HG02678 (cell line): ENCODE measurements around the gene CTNND2.
"Not testable (repeated sequence)": the region's sequence is repeated elsewhere in the genome, so short reads cannot be mapped to it uniquely, and the experiment has no call there.

ENCODE experiments used
- ATAC-seq: cut with Tn5 transposase; IDR thresholded peaks from one replicate; pipeline ENCODE4 v1.9.1; 2021; ENCODE audit warnings: mild to moderate bottlenecking, moderate library complexity; ENCODE audit not compliant: unreplicated experiment

The CTNND2 gene

DNA sequence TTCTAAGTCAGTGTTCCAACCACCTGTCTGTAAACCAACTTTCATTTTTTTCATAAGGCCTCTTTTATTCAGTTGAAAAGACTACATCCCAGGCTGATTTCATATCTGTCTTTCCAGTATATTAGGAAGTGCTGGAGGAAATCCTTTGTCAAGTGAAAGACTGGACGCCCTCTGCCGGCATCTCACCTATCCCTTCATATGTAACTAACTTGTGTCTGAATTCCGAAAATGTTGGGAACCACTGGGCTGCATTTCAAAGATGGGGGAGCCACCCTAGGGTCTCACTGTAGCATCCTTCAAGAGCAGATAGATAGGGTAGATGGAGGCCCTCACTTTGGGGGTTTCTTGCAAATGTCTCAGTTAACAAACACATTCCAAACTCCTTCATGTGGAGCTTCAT lies 569.8 kb downstream of the CTNND2 start:
- ATAC-seq = no peak

DNA sequence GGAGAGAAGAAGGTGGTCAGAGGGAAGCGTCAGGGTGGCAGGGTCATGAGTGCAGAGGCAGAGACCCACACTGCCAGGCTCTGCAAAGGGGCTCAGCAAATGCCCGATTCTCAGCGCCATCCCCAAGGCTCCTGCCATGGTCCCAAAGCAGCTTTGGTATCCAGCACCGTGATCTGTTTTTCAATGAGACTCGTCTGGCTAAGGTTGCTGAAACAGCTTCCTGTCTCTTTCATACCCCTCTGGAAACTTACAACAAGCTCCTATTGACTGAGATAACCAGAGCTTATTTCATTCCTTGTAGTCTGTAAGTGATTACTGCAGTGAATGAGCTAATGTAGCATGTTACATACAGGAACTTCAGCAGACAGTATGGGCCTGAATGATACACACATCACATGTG lies 574.6 kb downstream of the CTNND2 start:
- ATAC-seq = no peak

DNA sequence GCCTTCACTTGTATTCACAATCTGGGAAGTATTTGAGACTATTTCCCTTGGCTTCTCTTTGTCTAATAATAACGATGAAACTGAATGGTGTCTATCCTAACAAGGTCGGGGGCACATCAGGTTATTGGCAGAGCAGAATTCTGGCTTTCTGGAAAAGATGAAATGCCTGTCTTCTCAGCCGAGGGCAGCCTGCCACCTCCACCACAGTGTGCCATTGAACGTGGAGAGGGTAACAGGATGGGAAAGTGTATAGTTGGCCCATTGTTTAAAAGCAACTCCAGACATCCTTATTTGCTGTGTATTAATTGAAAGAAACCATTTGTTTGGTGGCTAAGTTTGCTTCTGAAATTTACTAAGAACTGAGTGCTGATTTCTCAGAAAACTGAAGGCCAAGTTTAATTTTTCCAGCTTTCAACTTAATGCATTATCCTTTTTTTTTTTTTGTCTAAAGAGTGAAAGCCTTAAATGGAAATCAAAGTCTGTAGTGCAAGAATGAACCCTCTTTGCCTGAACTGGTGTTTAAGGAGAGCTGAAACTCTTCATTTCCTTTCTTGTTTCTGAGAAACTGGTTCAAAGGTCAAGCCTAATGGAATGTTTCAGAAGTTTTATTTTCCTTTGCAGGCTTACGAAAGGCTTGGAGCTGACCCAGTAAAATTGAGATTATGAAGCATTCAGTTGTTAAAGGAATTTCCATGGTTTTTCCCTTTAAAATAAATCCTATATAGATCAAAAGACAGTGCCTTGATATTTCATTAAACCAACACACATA lies 579.5 kb downstream of the CTNND2 start:
- no peak for ATAC-seq

DNA sequence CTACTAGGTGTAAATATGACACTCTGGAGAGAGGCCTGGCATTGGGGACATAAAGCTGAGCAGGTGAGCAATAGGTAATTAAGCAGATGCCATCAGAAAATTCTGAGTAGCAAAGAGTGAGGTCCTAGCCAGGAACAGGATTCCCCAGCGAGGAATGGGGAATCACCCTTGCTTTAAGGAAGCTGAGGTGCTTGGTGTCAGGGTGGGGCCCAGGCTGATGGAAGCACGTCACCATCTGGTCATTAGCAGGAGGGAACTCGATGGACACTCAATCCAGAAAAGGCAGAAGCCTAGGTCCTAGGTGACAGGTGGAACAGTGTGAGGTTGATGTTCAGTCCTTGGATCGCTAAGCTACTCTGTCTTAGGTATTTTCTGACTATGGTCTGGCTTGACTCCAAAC lies 580.5 kb downstream of the CTNND2 start:
- no peak for ATAC-seq

DNA sequence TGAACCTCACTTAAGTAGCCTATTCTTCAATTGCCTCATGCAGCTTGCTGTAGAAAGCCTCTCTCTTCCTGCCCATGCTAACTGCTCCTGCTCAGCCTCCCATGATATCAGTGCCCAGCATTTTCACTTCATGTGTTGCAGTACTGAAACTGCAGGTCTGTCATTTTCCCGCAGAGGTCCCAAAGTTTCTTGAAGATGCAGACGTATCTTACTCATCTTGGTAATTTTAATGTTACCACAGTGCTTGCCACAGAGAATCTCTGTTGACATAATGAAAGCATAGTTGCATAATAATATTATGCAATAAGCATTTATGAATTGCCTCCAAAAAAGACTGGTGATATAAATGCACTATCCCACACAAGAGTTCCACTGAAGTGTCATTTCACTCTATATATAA lies 582.1 kb downstream of the CTNND2 start:
- no peak for ATAC-seq

DNA sequence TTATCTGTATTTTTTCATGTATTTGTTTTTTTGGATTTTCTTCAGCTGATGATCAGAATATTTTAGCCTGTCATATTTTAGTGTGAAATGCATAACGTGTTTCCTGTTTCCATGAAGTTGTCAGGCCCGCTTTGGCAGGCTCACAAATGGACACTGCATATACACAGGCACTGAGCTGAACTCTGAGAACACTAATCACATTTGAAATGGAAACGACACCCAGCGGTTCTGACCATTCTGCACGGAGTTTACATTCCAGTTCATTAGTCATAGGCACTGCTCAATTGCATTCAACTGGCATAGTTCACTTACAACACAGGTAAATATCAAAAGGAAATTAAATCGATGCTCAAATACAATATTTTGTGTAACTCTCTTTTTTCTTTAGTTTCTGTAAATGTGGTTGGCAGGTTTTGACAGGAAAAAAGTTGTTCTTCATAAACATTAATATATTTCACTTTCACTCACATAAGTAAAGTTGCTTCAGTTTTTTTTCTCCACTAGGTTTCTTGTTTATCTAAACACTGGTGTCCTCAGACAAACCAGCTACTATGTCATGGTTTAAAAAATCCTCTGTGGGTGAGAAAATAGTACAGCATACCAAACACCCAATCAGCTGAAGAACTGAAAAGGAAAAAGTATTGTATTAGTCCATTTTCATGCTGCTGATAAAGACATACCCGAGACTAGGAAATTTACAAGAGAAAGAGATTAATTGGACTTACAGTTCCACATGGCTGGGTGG lies 584.2 kb downstream of the CTNND2 start:
- no peak for ATAC-seq

DNA sequence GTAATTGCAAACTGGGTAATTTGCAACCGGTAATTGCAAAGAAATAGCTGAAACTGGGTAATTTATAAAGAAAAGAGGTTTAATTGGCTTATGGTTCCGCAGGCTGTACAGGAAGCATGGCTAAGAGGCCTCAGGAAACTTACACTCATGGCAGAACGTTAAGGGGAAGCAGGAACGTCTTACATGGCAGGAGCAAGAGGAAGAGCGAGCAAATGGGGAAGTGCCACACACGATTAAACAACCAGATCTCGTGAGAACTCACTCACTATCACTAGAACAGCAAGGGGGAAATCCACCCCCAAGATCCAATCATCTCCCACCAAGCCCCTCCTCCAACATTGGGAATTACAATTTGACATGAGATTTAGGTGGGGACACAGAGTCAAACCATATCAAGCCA lies 590.6 kb downstream of the CTNND2 start:
- ATAC-seq = not testable (repeated sequence)

DNA sequence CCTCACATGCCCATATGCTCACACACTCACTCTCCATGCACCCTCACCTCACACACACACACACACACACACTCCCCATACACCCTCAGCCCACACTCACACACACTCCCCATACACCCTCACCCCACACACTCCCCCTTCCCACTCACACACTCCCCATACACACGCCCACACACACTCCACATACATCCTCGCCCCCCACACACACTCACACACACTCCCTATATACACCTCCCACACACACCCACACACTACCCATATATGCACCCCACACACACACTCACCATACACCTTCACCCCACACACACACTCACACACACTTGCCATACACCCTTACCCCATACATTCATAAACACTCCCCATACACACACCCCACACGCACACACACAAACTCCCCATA lies 592.5 kb downstream of the CTNND2 start:
- ATAC-seq = no peak

DNA sequence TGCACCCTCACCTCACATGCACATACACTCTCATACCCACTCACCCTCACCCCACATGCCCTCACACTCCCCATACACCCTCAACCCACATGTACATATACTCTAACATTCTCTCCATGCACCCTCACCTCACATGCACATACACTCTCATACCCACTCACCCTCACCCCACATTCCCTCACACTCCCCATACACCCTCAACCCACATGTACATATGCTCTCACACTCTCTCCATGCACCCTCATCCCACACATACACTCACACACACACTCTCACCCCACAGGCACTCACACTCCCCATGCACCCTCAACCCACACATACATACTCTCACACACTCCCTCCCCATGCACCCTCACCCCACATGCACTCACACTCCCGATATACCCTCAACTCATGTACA lies 593.0 kb downstream of the CTNND2 start:
- ATAC-seq = no peak

DNA sequence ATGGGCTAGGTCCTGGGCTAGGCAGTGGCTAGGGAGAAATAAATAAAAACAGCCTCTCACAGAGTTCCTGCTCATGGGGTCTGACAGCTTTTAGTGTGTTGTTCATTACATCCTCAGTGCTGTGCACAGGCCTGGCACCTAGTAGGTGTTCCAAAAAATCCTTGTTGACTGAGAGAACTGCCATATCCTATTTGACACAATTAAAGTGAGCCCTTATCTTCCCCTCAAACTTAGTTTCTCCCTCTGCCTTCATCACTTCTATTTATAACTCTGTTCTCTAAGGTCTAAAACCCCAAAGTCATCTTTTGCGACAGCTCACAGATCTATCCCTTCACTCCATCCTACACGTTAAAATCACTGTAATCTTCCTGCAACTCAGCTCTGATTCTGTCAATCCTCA lies 594.1 kb downstream of the CTNND2 start:
- ATAC-seq = no peak

DNA sequence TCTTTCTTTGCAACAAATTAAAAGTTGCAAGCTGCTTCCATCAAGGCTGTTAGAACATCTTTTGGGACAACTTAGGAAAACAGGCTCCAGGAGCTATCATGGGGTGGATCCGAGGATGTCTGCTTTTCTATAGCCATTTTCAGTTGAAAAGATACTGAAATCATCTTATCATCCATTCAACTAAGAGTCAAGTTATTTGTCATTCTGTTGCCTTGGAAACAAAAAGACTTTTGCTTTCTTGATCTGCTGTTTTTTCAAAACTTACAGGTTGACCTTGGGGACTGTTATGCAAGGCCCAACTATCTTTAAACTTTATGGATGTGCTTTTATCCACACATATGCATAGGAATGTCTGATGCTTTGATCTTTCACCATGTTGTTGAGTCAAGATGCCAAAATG lies 597.9 kb downstream of the CTNND2 start:
- ATAC-seq = no peak

DNA sequence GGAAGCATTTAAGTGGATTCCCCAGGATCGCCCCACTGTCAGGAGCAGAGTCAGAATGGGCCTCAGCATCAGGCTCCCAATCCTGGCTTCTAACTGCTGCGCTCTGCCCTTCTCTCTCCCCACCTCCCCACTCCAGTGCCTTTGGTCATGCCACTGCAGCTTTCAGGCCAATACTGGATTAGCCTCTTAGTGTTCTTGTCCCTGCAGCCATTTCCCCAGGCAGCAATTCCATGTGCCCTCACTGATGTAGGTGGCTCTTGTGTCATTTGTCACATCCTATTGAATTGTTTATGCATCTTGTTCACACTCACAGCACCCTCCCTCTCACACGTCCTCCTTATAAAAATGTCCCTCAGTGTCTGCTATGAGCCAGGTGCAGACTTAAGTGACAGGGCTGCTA lies 599.0 kb downstream of the CTNND2 start:
- no peak for ATAC-seq

DNA sequence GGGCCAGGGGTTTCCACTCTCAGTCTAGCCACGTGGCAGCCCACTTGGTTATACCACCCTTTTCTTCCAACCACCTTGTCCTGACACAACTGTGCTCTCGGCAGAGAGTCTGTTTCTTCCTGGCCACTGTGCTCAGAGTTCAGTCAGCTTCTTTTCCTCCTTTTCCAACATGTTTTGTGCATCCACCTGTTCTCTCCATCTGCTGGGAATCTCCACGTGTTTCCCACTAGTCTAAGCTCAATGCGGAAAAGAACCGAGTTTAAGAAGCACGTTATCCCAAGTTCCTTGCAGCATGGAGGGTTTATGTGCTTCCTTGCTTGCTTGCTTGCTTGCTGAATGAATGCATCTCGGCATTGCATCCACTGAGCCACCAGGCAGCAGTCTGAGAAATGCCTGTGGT lies 599.6 kb downstream of the CTNND2 start:
- ATAC-seq = no peak

DNA sequence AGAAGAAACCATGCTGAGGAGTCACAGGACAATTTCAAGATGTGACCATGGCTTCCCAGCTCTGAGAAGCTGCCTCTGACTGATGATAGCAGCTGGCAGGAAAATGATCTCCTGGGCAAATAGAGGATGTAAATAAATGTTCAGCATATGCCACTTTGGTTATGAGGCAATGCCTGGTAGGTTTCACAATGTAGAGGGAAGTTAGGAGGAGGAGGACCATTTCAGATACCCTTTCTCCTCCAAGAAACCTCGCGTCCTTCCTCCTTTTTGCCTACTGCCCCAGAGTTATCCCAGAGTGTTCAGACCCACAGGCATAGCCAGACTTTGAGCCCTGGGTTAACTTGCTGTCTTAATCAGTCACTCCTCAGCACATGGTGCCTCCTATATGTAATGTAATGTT lies 601.6 kb downstream of the CTNND2 start:
- no peak for ATAC-seq

DNA sequence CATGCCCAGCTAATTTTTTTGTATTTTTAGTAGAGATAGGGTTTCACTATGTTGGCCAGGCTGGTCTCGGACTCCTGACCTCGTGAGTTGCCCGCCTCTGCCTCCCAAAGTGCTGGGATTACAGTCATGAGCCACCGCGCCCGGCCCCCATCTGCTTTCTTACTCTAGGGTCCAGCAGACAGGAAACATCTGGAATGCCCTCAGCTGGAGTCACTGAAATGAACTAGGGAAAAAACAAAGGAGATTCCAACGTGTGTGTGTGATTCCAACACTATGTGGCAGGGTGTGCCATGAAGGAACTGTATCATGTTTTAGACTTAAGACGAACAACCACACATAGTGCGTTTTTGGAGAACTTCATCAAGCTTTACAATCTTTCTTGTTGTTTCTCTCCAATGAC lies 603.1 kb downstream of the CTNND2 start:
- ATAC-seq = no peak

DNA sequence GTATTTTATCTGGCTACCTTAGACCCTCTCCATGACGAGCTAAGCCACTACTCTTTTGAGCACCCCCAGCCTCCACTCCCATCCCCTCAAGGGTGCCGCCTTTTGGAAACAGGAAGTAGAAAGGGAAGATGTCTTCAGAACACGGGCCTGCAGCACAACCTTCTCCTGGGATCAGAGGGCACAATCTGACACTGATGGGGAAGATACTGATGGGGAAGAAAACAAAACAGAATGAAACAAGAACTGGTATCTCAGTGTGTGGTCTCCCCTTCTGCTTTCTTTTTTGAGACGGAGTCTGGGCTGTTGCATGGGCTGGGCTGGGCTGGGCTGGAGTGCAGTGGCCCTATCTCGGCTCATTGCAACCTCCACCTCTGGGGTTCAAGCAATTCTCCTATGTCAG lies 603.5 kb downstream of the CTNND2 start:
- no peak for ATAC-seq

DNA sequence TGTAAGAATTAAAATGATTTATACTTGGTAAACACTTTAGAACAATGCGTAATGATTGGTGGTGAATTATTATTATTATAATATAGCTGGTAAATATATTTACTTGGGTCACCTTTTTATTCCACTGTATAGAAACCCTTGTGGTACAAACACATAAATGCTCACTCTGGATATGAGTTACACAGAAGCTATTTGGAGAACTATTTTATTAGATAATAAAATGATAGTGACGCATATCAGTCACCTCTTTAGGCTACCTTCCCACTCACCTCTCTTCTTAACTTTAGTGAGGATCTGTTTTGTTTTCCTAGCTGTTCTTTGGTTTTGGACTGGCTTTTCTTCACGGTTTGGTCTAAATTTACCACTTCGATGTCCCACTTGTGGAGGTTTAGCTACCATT lies 605.4 kb downstream of the CTNND2 start:
- no peak for ATAC-seq

DNA sequence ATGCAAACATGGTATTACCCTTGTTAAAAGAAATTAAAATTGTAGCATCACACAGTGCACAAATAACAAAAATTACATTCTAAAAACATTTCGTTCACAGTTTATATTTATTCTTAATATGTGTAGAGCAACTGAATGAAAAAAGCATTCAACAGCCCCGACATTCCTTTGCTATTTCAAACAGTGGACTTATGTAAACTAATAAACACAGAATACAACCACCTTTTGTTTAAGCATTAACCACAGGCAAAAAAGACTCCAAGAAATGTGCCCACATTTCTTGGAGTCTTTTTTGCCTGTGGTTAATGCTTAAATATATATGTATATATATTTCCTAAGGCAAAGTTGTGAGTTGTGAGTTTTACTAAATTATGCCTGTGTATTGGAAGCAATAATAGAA lies 610.7 kb downstream of the CTNND2 start:
- ATAC-seq = no peak

DNA sequence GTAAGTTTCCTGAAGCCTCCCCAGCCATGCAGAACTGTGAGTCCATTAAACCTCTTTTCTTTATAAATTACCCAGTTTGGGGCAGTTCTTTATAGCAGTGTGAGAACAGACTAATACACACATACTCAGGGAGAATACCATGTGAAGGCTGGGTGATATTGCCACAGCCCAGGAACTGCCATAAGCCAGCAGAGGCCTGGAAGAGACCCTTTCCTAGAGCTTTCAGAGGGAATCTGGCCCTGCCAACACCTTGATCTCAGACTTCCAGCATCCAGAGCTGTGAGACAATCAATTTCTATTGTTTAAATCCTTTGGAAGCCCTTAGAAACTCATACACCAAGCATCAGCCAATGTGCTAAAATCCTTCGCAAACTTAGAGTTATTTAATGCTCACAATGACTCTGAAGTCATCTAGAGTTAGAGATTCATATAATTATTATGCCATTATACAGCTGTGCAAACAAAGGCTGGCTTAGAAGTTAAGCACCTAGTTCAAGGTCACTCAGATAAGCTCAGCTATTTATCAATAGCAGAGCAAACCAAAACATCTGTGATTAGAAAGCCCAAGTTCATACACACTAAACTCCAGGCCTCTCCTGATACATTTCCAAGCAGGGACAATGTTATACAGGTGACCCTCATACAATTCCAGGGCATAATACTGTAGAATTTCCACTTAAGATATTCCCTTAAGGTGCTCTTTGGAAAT lies 611.4 kb downstream of the CTNND2 start:
- no peak for ATAC-seq

DNA sequence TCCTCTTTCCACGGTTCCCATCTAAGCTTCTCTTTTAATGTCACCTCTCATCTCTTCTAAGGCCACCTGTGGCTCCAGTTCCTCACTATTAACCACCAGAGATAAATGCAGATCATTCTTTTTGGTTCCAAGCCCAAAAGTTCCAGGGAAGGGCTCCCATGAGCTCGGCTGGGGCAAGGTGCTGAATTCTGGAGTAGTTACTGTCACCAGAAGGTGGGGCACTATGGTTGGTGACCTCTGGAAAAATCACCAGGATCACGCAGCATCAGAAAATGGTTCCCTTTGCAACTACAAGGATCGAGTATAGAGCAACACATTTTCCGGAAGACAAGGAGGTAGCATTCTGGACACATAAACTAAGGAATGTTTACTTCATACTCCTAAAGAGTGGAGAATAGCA lies 614.5 kb downstream of the CTNND2 start:
- no peak for ATAC-seq

DNA sequence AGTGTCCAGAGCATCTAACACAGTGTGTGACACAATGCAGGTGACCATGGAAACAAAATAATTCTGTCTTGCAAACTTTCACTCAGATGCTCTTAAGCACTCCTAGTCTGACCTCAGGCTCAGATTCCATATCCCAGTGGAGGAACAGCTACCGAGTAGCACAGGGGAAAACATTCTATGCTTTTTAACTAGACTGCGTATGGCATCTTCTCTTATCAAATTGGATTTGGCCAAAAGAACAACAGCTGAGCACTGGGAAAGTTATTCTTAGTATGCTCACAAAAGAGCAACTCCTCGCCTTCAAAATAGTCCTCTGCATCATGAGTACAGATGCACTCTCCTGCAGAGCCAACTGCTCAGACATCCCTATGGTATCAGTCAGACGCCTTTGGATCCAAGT lies 615.0 kb downstream of the CTNND2 start:
- no peak for ATAC-seq

DNA sequence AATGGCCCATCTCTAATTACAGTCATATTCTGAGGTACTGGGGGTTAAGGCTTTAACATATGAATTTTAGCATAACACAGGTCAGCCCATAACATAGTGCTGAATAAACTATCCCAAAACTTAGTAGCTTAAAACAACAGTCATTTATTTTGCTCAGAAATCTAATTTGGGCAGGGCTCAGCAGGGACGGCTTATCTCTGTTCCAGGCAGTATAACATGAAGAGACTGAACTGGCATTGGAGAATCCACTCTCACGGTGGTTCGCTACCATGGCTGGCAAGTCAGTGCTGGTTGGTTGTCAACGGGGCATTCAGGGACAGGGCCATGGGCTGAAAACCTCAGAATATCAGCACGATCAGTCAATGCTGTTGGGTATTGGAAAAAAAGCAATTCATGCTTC lies 622.4 kb downstream of the CTNND2 start:
- no peak for ATAC-seq
